ENCODE data around the gene RPL27A.

The RPL27A gene

DNA sequence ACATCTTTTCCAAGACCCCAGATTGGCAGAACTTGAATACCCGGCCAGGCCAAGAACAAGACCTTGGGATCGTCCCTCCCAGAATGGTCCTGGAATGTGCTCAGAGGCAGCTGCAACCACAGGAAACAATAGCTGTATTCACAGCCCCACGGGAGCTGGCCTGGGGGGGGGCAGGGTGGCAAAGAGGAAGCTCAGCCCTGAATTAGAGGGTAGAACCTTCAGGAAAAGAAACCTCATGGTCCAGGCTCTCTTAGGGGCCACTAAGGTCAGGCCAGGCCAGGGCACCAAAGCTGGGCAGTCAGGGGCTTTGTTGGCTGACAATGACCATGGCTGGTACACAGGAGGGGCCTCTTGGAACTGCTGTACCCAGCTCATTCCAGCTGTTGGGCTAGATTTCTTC is 17.3 kb downstream of the RPL27A start:
- no peaks in the 10 kb centered on the region for H3K36me3 Mint-ChIP-seq
- CTCF ChIA-PET = no interaction called here
- H3K4me3 Mint-ChIP-seq = no peak overlapping the region
- no peak for DNase-seq
- H3K27ac Mint-ChIP-seq = no peak overlapping the region
- no peaks in the 10 kb centered on the region for H3K27me3 Mint-ChIP-seq
- peaks cover 2% of the 10 kb centered on the region for H3K4me1 Mint-ChIP-seq
- H3K9me3 Mint-ChIP-seq = no peaks in the 10 kb centered on the region

DNA sequence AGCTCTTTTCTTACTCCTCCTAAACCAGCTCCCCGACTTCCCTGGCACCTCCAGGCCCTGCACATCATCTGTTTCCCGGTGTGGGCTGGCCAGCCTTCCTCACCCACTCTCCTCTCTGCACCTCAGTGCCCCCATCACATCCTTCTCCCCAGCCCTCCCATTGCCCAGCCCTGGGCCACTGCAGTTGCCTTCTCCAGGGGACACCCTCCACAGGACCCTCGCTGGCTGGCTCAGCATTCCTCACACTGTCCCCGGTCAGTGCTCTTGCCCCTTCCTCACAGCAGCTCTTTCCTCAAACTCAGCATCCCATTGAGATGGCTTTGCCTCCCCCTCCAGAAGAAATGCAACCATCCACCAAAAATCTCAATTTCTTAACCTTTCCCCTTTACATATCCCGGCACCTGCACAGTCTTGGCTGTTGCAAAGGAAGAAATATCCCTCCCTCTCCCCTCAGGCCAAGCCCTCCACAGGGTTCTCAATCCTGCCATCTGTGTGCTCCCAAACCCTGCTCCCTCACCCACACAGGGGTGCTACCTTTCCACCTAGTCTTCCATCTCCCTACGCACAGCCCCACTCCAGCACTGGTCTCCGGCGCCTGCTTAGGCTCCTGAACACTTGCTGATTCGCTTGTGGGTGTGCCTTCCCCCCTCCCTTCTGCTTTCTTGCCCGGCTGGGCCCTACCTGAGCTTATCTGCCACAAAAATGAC is 19.5 kb downstream of the RPL27A start:
- Mint-ChIP-seq H3K4me1 (peaks cover 2% of the 10 kb centered on the region), H3K4me3 (no peak overlapping the region), H3K27ac (no peak overlapping the region), H3K27me3 (peaks cover 3% of the 10 kb centered on the region), H3K36me3 (no peaks in the 10 kb centered on the region), H3K9me3 (no peaks in the 10 kb centered on the region)
- DNase-seq = no peak
- CTCF ChIA-PET = no interaction called here

DNA sequence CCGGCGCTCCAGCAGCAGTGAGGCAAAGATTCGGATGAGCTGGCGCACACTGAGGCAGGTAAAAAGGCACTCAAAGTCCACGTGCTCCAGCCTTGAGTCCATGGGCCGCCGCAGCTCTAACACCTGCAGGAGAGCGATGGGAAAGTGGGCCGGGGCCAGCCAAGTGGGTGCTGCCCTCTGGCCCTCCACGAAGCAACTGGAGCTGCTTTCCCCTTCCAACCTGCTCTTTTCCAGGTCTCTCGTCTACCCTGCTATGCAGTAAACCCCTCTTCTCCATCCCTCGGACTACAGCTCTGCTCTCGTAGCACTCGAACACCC is 20.0 kb downstream of the RPL27A start:
- H3K4me1 Mint-ChIP-seq = peaks cover 2% of the 10 kb centered on the region
- no peaks in the 10 kb centered on the region for H3K9me3 Mint-ChIP-seq
- H3K27ac Mint-ChIP-seq = no peak overlapping the region
- DNase-seq = no peak
- H3K4me3 Mint-ChIP-seq = no peak overlapping the region
- CTCF ChIA-PET = interaction anchor here (0.5 kb wide), 1 partner anchor 109 kb away, joined by 3 read pairs; no protein-coding TSS in a partner anchor
- no peaks in the 10 kb centered on the region for H3K36me3 Mint-ChIP-seq
- peaks cover 4% of the 10 kb centered on the region for H3K27me3 Mint-ChIP-seq

DNA sequence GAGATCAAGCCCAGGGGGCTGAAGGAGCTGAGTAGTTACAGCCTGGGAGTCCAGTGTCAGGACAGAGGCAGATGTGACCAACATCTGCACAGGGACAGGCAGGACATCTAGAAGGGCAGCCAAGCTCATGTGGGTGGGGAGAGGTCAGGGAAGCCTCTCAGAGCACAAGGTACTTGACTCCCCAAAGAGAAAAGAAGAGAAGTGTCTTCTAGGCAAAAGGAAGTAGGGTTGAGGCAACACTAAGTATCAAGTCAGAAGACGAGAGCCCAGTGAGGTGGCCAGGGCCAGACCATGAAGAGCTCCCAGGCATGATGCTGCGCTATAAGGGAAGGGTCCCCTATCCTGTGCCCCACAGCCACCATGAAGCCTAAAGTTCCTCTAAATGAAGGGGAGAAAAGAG is 21.5 kb downstream of the RPL27A start:
- CTCF ChIA-PET = no interaction called here
- Mint-ChIP-seq H3K27ac (no peak overlapping the region), H3K9me3 (no peaks in the 10 kb centered on the region), H3K36me3 (no peaks in the 10 kb centered on the region), H3K4me3 (no peak overlapping the region), H3K4me1 (peaks cover 2% of the 10 kb centered on the region), H3K27me3 (peaks cover 4% of the 10 kb centered on the region)
- DNase-seq = no peak

DNA sequence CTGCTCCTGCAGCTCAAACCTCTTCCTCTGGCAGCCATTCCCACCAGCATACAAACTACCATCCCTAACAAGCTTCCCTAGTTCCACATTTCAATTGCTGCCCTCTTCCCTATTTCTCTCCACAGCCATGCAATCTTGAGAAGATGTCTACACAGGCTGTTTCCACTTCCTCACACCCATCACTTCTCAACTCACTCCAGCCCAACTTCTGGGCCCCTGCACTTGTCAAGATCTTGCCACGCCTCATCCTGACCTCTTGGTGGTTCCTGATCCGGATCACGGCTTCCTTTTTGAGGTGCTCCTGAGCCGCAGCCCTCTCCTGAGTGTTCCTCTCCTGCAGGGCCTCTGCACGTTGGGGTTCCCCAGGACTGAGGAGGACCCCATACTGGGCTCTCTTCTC is 22.6 kb downstream of the RPL27A start:
- CTCF ChIA-PET = no interaction called here
- Mint-ChIP-seq H3K4me3 (no peak overlapping the region), H3K27me3 (peaks cover 4% of the 10 kb centered on the region), H3K9me3 (no peaks in the 10 kb centered on the region), H3K36me3 (no peaks in the 10 kb centered on the region), H3K4me1 (no peaks in the 10 kb centered on the region), H3K27ac (no peak overlapping the region)
- no peak for DNase-seq

DNA sequence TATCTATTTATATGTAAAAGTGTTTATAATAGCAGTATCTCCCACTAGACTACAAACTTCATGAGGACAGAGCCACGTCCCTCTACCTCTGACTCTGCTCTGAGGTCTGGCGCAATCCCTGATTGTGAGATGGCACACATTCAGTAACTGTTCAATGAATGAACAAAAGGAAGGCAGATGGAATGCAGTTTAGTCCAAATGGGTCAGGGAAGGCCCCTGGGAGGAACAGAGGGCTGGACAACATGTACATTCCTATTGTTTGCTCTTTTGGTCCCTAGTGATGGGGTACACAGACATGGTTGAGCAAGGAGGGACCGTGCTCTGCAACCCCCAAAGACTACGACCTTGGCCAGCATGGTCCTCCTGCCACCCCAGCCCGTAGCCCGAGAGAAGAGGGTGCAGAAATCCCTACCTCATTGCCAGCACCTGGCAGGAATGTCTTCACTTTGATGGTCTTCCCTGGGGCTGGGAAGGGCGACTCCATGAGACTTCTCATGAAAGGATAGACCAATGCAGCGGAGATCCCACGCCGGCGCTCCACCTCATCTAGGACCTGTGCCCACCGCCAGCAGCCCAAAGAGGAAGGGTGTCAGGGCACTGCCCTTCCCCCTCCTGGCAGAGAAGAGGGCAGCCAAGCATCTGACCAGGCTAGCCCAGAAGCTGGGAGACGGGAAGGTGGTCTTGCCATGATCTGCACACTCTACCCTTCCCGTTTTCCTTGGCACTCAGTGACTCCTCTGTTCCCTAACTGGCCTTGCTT is 24.3 kb downstream of the RPL27A start:
- no peaks in the 10 kb centered on the region for H3K9me3 Mint-ChIP-seq
- no peaks in the 10 kb centered on the region for H3K36me3 Mint-ChIP-seq
- no peak for DNase-seq
- H3K27ac Mint-ChIP-seq = no peak overlapping the region
- no peak overlapping the region for H3K4me3 Mint-ChIP-seq
- CTCF ChIA-PET = no interaction called here
- H3K4me1 Mint-ChIP-seq = no peaks in the 10 kb centered on the region
- peaks cover 4% of the 10 kb centered on the region for H3K27me3 Mint-ChIP-seq

DNA sequence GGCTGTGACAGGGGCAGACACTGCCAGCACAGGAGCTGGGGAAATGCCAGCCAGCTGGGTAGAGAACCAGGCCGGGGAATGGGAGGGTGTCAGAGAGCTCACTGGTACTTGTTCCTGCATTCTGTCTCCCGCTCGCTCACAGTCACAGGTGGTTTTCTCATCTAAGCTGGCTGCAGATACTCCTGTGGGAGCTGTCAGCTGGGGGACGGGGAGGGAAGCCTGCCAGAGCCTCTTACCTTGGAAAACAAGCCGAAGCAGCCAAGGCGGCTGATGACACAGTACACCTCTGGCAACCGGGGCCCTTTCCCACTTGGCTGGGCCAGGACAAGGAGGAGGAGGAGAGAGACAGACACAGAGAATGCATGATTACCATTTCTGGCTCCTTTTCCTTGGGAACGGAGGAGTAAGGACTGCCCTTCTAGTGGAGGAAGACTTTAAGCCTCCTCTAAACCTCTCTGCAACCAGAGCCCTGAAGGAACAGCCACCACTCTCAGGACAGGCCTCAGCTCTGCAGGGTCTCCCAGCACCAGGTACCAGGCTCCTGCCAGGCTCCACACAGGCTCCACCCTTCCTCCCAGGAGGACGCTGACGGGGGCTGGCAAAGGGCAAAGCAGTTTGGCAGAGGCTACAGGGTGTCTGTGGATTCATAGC is 25.1 kb downstream of the RPL27A start:
- H3K27me3 Mint-ChIP-seq = peaks cover 4% of the 10 kb centered on the region
- no peaks in the 10 kb centered on the region for H3K9me3 Mint-ChIP-seq
- H3K36me3 Mint-ChIP-seq = no peaks in the 10 kb centered on the region
- H3K4me3 Mint-ChIP-seq = no peak overlapping the region
- H3K4me1 Mint-ChIP-seq = no peaks in the 10 kb centered on the region
- CTCF ChIA-PET = no interaction called here
- no peak overlapping the region for H3K27ac Mint-ChIP-seq
- DNase-seq = no peak

DNA sequence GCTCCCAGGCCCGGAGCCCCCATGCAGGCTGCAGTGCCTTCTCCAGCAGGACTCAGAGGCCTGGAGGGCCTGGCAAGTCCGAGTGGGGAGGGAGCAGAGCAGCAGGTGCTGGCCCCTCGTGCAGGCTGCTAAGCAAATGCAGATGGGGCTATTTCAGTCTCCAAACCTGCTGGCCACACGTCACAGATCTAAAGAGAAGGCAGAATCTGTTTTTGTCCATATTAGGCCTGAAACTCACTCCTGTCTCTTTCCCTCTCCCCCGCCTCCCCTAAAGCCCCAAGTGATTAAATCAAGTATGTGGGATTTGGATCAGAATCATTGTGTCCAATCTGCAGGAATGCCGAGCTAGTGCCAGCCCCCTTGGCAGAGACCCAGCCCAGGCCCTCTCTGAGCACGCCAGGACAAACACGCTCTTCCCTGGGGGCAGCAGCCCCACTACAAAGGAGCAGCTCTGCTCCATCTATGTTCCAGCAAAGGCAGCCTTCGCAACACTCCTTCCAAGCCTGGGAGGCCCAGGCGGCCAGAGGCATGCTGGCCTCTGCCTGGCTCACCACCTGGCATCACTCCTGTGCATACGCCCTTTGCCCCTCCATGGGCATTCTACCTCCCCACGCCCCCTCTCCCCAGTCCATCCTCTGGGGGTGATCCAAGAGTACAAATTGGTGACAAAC is 26.5 kb downstream of the RPL27A start:
- no peak overlapping the region for H3K4me3 Mint-ChIP-seq
- no peaks in the 10 kb centered on the region for H3K9me3 Mint-ChIP-seq
- H3K27ac Mint-ChIP-seq = no peak overlapping the region
- no peaks in the 10 kb centered on the region for H3K36me3 Mint-ChIP-seq
- H3K27me3 Mint-ChIP-seq = peaks cover 4% of the 10 kb centered on the region
- no peak for DNase-seq
- CTCF ChIA-PET = no interaction called here
- no peaks in the 10 kb centered on the region for H3K4me1 Mint-ChIP-seq

DNA sequence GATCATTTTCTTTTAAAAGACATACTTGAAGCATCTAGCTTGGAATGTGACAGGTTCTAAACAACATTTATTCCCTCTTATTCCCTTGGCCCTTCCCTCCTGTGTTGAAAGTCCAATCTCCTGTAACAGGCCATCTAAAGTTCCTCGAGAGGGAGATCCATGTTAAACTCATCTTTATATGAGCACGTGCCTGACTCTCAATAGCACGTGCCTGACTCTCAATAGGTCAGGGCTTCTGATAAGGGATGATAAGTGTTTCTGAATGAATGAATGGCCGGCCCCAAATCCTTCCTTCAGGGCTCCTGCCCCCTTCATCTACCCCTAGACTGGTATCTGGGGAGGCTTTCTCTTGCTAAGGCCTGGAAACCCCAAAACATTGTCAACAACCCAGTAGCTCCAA is 27.2 kb downstream of the RPL27A start:
- Mint-ChIP-seq H3K27ac (no peak overlapping the region), H3K27me3 (peaks cover 4% of the 10 kb centered on the region), H3K9me3 (no peaks in the 10 kb centered on the region), H3K4me3 (no peak overlapping the region), H3K36me3 (no peaks in the 10 kb centered on the region), H3K4me1 (no peaks in the 10 kb centered on the region)
- CTCF ChIA-PET = no interaction called here
- DNase-seq = no peak

DNA sequence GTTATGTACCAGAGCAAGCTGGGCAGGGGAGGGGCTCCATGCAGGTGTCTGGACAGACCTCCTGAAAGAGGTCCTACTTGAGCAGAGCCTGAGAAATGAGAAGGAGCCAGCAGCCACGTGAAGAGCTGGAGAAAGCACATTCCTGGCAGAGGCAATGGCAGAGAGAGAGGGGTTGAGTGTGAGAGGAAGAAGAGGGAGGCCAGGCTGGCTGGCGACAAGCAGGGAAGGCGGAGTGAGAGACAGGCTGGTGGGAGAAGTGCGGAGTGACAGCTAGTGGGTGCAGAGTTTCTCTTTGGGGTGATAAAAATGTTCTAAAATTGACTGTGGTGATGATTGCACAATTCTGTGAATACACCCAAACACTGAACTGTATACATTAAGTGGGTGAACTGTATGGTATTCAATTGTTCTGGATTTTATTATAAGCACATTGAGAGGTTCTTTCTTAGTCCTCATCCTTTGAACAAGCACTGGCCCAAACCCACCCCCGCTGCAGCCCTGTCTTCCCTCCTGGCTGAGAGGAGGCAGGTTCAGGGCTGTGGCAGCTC is 29.4 kb downstream of the RPL27A start:
- Mint-ChIP-seq H3K27me3 (peaks cover 8% of the 10 kb centered on the region), H3K36me3 (no peaks in the 10 kb centered on the region), H3K9me3 (no peaks in the 10 kb centered on the region), H3K27ac (no peak overlapping the region), H3K4me3 (no peak overlapping the region), H3K4me1 (no peaks in the 10 kb centered on the region)
- CTCF ChIA-PET = no interaction called here
- no peak for DNase-seq

DNA sequence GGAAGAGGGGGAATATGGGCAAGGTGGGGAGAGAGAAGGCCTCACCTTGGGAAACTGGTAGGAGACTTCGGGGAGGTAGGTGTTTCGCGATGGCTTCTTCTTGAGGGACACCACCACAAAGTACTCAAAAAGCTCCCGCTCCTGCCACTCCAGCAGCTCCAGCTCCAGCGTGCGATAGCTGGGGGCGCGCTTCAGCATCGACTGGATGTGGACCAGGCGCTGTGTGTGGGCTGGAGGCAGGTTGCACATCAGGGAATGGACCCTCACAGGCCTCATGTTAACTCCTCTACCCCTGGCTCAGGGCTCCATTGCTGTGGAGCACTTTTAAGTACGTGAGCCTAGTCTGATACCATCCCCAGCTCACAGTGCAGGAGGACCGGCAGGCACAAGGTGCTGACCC is 29.9 kb downstream of the RPL27A start:
- Mint-ChIP-seq H3K36me3 (no peaks in the 10 kb centered on the region), H3K4me1 (no peaks in the 10 kb centered on the region), H3K27me3 (peaks cover 7% of the 10 kb centered on the region), H3K4me3 (no peak overlapping the region), H3K27ac (no peak overlapping the region), H3K9me3 (no peaks in the 10 kb centered on the region)
- no peak for DNase-seq
- CTCF ChIA-PET = no interaction called here

DNA sequence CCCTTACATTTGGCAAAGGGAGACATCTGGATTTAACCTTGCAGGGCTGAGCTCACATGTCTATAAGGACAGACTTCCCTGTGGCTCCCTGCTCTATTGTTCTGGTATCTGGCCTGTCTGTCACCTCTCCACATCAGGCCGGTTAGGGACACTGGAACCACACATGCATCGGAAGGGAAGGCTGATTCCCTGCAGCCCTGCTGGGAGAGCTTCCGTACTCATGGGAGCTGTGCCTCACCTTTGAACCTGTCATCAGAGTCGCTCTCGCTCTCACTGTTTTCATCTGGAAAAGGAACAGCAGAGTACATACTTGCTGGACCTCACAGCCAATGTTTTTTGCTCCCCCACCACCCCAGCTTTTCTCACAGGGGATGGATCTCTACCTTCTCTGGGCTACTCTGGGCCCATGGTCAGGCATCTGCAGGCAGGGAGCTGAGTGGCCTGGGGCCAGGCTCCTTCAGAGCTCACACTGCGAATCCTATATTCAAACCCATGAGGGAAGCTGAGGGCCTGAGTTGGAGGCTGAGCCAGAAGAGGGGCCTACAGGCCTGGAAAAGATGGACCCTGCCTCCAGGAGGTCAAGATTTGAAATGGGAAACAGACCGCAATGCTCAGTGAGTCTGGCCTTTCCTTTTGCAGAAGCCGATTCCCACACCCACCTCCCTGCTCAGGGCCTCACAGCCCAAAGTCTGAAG is 31.3 kb downstream of the RPL27A start:
- Mint-ChIP-seq H3K36me3 (no peaks in the 10 kb centered on the region), H3K9me3 (no peaks in the 10 kb centered on the region), H3K27ac (no peak overlapping the region), H3K4me1 (no peaks in the 10 kb centered on the region), H3K4me3 (no peak overlapping the region), H3K27me3 (peaks cover 16% of the 10 kb centered on the region)
- CTCF ChIA-PET = no interaction called here
- DNase-seq = no peak

DNA sequence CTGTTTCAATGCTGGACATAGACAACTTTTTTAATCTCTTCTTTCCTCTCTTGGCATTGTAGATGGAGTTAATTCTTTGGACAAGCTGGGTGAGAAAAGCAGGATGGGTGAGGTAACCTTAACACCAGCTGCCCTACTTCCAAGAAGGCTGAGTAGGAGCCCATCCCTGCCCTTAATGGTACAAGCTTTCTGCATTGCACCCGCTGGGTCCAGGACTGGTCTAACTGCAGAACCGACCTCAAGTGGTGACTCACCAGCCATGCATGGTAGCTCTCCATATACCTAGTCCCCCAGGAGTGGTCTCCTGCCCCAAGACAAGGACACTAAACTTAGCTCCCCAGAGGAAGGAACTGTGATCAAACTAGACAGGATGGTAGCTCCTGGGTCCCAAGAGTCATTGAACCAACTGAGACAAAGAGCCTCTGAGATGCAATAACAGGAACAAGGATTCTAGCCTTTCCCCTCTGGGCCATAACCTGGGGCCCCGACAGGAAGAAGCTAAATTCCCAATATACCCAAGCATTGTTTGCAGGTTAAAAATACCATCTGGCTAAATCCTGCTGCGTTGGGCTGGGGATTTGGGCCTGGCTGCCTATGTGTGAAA is 32.1 kb downstream of the RPL27A start:
- no peak for DNase-seq
- Mint-ChIP-seq H3K27ac (no peak overlapping the region), H3K36me3 (no peaks in the 10 kb centered on the region), H3K4me1 (no peaks in the 10 kb centered on the region), H3K4me3 (no peak overlapping the region), H3K9me3 (no peaks in the 10 kb centered on the region), H3K27me3 (peaks cover 18% of the 10 kb centered on the region)
- CTCF ChIA-PET = no interaction called here

DNA sequence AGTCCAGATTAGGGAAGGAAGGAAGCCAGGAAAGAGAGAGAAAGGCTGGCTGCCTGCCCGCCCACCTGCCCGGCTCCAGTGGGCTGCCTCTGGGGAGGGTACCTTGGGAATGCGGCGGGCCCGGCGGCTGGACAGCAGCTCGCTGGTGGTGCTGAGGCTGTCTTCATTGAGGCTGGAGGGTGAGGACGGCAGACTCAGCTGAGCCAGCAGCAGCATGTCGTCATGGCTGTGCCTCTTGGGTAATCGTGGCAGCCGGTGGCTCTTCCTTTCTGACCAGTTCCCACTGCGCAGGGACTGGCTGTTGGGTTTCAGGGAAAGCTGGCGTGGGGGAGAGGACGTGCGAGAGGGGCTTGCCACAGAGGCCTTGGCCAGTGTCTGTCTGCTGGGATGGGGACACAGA is 32.9 kb downstream of the RPL27A start:
- H3K36me3 Mint-ChIP-seq = no peaks in the 10 kb centered on the region
- DNase-seq = no peak
- H3K9me3 Mint-ChIP-seq = no peaks in the 10 kb centered on the region
- CTCF ChIA-PET = no interaction called here
- no peak overlapping the region for H3K27ac Mint-ChIP-seq
- H3K4me3 Mint-ChIP-seq = no peak overlapping the region
- H3K27me3 Mint-ChIP-seq = peaks cover 25% of the 10 kb centered on the region
- H3K4me1 Mint-ChIP-seq = no peaks in the 10 kb centered on the region
